GM18511 (cell line): ENCODE measurements around the gene SASH3.

Experiments used
- ATAC-seq: cut with Tn5 transposase; IDR thresholded peaks from one replicate; pipeline ENCODE4 v1.9.1; 2021; ENCODE audit warnings: mild to moderate bottlenecking, moderate library complexity; ENCODE audit not compliant: unreplicated experiment

The SASH3 gene

DNA sequence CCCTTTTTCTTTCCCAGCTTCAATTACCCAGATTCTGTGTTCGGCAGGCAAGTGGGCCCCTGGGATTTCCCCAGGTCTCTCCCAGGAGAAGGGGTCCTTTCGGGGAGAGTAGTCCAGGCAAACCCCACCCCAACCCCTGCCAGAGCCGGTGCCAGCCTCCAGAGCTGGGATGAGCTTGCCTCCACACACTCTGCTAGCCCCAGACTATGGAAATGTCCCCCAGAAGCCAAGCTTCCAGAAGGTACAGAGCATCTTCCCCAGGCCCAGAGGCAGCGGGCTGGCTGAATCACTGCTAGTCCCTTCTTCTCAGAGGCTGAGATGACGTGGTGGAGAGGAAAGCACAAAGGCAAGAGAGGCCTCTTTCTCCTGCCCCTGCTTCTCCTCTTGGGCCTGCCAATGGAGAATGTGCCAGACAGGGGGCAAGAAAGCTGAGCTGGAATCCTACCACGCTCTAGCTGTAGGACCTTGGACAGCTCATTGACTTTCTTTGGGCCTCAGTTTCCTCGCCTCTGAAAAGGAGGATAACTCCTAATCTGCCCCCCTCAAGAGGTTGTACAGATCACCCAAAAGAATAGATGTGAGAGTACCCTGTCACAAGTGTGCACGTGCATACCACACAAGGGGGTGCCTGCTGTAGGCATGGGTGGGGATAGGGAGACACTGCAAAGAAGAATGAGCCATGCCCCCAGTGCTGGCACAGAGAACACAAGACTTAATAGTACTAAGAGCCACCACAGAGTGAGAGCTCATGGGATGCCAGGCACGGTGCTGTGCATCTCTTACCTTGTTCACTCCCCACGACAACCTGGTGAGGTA lies 2.1 kb downstream of the SASH3 start:
- ATAC-seq = no peak

DNA sequence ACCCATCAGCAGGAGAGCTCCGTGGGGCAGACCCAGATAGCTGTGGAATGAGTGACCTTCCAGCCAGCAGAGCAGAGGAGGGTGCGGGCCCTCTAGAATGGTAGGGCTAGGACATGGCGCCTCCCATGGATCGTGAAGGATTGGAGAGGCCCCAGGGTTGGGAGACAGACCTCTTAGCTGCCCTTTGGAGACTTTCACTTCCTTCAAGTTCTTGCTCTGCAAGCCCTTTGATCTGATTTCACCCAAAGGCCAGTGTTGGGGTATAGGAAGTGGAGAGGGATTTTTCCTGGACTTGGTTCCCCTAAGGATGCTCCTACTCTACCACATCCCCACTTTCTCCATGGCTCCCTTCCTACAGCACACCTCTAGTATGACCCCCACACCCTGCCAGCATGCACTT lies 3.0 kb downstream of the SASH3 start:
- ATAC-seq = no peak

DNA sequence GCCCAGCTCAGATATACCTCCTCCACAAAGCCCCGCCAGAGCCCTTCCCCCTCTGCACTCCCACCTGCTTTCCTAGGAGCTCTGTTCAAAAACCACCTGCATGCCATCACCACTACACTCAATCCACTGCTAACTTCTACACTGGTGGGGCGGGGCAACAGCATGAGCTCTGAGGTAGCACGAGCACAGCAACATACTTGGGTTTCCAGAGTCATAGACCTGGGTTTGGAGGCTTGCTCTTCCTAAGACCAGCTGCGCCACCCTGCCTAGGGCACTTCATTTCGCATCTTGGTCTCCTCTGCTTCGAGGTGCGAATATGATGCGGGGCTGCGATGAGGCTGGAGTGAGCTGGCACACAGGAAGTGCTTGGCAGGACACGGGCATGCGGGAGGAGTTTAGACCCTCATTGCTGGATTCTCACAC lies 3.6 kb downstream of the SASH3 start:
- ATAC-seq = no peak

DNA sequence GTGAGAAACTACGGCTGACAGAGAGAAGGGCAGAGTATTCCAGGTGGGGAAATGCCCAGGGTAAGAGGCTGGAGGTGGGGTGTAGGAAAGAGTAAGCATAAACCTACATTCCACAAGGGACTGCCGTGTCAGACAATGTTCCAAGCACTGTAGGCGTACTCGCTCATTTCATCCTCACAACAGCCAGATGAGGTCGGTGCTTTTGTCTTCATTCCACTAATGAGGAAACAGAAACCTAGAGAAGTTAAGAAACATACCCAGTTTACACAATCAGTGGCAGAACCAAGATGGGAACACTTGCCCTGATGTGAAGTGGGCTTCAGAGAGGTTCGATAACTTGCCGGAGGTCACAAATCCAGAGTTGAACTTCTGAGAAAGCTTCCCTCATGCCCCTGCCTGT lies 4.6 kb downstream of the SASH3 start:
- no peak for ATAC-seq

DNA sequence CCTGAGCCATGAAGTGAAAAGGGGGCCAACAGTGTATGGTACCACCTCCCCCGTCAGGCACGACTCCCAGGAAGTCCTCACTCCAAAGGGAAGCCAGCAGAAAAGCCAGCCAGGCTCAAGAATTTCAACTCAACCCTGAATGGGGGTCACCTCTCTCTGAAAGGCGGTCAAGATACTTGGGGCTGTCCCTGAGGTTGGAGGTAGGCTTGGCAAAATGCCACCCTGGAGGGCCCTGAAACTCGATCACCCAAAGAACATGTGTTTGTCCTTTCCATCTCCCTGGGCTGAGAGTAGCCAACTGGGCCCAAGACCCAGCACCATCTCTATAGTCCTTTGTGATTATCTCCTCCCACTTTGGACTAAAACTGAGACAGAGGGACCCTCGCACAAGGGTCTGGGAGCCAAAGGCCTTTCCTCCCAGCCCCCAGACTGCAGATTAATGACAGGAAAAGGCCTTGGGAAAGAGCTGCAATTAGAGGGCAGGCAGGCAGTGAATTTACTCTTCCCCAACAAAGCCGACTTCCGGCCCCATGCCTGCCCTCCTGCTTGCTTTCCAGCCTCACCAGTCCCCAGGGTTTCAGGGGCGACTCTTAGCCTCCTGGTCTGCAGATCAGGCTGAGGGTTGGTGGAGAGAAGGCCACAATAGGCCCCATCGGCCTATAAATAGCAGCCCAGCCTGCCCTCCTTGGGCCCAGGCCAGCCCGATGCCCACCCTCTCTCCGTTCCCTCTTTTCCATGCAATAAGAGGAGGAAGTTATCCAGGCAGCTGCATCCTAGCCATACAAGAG lies 5.6 kb downstream of the SASH3 start:
- ATAC-seq = no peak

DNA sequence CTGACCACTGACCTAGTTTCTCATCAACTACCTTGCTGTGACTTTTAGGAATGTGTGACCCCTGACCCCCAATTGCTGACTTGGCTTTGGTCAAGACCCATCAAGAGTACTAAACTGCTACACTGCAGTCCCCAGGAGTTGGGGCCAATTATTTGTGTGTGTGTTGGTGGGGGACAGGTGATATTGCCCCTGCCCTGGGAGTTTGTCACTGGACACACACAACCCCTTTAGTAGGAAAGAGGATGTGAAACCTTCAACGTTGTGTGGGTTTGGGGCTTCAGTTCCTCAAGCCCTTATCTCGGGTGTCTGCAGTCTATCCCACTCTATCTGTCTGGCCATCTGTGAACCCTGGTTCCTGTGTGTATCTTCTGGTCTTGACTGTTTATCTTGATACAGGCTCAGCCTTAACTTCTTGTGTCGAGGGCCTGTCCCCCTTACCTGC lies 6.5 kb downstream of the SASH3 start:
- peak; percentile 82 for ATAC-seq

DNA sequence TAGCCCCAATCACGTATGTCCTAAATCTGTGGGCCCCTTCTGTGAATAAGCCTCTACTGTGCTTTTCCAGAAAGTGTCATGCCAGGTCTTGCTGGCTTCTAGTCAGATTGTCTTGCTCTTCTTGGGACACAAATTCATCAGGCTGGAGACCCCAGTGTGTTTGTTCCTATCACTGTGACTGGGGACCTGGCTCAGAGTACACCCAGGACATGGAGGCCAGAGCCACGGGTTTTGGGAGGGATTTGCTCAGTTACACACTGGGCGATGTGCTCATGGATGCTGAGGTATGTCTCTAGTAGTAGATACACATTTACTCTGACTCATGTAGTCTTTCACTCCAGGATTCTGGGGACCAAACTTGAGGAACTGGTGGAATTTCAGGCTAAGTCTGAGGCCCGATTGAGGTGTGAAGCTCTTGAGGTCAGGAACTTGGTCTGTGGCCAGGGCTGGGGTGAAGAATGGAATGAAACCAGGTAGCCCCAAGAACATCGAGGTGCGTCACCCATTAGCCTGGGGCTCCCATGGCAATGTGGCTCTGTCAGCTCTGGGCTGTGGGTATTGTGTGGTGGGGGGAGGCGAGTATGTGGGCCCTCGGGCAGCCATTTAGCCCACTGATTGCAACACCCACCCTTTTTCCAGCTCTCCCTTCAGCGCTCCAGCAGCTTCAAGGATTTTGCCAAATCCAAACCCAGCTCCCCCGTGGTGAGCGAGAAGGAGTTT lies 7.7 kb downstream of the SASH3 start:
- ATAC-seq = no peak

DNA sequence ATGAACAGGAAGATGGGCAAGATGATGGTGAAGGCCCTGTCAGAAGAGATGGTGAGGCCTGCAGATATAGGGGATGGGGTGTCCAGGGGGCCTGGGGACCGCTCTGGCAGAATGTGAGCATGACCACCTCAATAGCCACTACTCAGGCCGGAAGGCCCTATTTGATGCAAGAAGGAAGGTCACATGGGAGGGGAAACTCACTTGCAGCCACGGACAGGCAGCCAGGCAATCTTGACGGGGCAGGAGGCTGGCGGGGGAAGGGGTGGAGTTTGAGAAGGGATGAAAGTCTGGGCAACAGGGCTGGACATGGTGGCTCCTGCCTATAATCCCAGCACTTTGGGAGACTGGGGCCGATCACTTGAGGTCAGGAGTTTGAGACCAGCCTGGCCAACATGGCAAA lies 8.8 kb downstream of the SASH3 start:
- no peak for ATAC-seq

DNA sequence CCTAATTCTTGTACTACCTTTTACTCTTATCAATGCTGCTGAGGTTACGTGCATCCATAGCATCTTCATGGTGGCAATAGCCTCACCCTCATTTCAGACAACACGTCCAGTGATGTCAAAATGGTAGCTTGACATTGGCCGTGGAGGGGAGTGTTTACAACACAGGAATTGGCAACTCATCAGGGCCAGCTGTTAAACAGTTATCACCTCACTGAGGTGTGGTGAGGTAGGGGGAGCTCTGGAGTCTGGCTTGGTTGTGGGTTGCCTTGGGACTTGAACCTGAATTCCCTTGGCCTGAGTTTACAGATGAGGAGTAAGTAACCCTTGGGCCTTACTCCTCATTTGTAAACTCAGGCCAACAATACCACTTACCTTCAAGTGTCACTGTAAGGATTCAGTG lies 10.4 kb downstream of the SASH3 start:
- no peak for ATAC-seq

DNA sequence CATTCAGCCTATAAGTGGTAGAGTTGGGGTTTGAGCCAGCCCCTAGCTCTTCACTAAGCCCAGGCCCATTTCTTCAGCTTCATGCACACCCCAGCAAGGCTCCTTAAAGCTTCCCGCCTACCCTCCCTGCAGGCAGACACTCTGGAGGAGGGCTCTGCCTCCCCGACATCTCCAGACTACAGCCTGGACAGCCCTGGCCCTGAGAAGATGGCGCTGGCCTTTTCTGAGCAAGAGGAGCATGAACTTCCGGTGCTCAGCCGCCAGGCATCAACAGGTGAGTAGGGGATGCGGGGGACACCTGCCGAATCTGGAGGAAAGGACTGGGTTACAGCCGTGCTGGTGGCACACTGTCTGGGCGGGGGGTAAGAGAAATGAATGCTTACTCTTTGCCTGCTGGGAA lies 11.1 kb downstream of the SASH3 start:
- ATAC-seq = no peak

DNA sequence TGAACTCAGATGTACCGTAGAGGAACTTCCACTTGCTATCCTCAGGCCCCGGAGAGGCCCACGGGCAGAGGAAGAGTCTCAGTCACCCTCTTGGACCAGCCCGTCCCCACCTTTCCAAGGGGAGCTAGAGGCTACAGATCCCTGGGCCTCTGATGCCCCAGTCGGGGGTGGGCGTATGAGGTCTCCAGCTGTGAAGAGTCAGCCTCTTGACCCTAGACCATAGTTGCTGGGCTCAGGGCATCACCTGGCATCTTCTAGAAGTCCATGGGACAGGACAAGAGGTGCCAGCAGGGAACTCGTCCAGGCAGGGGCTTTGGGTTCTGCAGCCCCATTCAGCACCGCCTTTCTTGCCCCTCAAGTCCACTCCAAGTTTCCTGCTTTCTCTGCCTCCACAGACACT lies 11.6 kb downstream of the SASH3 start:
- ATAC-seq = no peak

DNA sequence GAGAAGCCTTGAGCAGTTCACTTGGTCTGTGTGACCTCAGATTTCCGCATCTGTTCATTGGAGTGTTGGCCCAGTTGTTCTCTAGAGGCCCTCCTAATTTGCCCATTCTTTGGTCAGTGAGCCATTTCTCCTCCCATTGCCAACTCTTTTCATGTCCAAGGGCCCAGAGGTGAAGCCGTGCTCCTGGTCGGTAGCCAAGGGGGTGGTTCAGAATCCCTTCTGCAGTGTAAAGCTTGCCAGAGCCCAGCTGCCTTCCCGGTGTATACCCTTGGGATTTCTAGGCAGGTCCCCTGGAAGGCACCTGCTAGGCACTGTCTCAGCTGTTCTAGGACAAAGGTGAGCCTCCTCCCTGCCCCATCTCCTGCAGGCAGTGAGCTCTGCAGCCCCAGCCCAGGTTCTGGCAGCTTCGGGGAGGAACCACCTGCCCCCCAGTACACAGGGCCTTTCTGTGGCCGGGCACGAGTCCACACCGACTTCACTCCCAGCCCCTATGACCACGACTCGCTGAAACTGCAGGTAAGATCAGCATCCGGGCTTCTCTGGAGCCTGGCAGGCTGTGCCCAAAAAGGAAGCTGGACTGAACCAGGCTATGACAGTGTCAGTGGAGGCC lies 12.3 kb downstream of the SASH3 start:
- no peak for ATAC-seq

DNA sequence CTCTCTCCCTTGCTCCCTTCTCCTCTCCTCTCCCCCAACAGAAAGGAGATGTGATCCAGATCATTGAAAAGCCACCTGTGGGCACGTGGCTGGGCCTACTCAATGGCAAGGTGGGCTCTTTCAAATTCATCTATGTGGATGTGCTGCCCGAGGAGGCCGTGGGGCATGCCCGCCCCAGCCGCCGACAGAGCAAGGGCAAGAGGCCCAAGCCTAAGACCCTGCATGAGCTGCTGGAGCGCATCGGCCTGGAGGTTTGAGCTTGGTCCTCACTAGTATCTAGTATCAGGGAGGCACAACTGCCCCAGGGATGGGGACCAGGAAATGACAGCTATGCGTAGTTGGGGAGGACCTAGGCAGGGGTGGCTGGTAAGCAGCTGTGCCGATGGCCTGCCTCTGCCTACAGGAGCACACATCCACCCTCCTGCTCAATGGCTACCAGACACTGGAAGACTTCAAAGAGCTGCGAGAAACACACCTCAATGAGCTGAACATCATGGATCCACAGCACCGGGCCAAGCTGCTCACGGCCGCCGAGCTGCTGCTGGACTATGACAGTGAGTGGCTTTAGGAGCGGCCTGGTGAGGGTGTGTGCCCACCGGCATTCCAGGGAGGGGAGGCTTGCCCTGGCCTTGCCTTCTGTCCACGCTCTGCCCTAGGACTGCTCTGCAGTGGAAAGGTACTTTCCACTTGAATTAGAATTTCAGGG lies 13.0 kb downstream of the SASH3 start:
- ATAC-seq = no peak

DNA sequence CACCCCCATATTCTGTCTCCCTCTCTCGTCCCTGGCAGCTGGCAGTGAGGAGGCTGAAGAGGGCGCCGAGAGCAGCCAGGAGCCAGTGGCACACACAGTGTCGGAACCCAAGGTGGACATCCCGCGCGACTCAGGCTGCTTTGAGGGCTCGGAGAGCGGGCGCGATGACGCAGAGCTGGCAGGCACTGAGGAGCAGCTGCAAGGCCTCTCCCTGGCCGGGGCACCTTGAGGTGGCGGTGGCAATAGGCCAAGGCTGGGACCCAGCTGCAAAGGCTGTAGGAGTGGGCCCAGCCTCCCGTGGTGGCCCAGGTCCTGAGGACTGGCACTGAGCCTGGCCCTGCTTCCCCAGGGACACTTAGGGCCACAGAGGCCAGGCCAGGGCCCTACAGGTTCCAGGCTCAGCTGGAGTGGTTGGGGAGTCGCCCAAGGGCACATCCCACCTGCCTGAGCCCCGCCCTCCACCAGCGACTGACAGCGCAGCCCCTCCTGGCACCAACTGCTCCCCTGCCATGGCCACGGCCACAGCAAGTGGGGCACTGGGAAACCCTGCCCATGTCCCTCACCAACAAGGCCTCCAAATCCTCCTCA lies 13.9 kb downstream of the SASH3 start:
- no peak for ATAC-seq

DNA sequence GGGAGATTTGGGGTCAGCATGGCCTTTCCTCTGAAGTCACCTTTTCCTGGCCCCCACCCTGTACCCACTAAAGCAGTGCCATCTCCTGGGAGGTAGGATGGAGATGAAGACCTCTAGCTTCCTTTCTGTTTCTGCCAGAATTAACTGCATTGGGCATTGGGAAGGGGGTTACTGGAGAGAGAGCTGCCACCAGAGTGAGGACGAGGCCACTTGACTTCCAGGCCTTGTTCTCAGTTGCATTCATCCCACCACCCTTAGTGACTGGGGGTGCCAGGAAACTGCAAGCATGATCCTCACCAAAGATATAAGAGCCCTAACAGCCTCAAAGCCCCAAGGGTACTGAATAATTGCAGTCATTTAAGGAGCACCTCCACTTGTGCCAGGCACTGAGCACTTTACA lies 15.8 kb downstream of the SASH3 start:
- no peak for ATAC-seq

DNA sequence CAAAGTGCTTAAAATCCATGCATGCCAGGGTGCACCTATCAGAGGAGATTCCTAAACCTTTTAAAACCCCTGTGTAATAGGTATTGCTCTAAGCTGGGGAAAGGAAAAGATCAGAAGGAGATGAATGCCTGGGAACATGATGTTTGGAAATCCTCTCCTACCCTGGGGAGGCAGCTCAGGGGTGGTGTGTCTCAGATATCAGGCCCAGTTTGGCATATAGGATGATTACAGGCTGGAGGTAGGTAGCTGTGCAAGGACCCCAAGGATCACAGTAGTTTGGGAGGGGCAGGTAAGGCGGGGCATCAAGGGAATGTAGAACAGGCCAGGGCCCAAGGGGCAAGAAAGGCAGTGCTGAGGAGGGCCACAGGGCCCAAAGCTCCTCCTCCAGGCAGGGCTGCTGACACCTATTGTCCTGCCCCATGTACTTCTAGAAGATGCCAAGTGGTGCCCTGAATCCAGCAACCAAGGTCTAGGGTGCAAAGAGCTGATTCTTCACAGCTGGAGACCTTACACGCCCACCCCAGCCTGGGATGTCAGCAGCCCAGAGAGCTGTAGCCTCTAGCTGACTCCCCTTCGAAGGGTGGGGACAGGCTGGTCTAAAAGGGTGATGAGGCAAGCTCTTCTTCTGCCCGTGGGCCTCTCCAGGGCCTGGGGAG lies 17.6 kb downstream of the SASH3 start:
- no peak for ATAC-seq

DNA sequence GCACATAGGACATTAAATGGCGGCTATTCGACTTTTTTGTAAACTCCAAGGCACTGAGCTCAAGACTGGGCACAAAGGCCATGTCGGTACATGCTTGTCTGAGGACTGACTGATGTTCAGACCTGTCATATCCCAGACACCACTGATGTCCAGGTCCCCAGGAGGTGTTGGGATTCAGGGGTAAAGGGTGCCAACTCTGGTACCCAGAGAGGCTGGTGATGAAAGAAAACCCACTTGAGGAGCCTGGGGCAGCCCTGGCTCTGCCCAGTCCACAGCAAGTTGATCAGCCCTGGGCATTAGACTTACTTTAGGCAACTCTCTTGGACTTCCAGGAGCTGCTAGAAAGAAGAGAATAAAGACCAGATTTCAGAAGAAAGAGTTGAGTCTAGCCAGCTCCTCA lies 18.7 kb downstream of the SASH3 start:
- ATAC-seq = no peak

DNA sequence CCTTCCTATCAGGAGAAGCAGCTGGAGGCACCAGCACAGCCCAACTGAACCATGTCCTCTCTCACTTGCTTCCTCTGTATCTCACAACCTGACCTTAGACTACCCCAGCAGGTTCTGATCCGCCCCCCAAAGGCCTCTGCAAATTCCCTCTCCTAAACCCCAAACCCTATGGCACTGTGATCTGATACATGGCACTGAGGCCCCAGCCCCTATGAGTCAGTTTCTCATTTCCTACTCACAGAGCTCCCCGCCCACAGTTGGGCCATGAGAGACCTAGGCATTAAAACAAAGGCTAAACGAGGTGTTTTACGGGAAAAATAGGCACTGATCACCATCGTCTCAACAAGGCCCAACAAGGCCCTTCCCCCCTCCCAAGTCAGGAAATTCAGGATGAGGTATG lies 19.1 kb downstream of the SASH3 start:
- no peak for ATAC-seq

DNA sequence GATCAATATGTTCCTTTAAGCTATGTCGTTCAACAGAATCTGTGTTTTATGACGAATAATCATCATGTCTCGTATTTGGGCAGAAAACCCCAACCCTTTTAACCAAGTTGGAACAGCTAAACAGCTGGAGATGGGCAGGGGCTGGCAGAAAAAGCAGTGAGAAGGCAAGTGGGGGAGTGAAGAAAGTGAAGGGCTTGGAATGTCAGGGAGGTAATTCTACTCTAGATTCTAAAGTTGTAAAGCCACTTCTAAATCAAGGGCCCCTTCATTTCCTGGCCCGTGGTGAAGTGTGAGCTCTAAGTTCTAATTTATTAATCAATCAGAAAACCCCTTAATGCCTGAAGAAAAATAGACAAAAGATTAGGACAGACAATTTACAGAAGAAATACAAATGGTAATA lies 20.4 kb downstream of the SASH3 start:
- ATAC-seq = no peak

DNA sequence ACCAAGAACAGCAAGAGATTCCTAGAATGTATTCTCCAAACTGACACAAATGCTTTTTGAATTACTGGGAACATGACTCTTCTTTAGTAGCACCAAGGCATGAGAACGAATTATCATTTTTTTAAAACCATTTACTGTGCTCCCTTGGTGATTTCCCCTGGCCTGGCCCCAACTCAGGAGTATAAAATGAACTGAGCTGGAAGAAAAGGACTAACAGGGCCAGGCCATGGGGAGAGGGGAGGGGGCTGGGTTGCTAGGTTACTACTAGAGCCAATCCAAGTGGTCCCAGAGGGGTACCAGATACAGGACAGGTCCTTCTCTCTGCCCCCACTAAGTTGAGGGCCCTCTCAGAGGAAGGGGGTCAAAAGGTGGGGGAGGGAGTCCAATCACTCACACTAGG lies 23.1 kb downstream of the SASH3 start:
- no peak for ATAC-seq
